GM23248 (cell line): ENCODE results near the gene MAP2. TPM values are rescaled to one million over a fixed set of nuclear protein-coding genes. Genes with fewer than 3 reads are reported as not detected.

Experiments used
- DNase-seq: peaks from one replicate; pipeline ENCODE4 v3.0.0-alpha.2; 2015
- H2AFZ ChIP-seq: fragments of 200-600 bp; sonication (generic); 2 replicates; pipeline ENCODE4 v1.6.1; 2016; ENCODE audit warnings: antibody characterized with exemption
- H3F3A ChIP-seq: fragments of 200-600 bp; sonication (generic); 2 replicates; pipeline ENCODE4 v1.6.1; 2016; ENCODE audit warnings: mild to moderate bottlenecking, antibody characterized with exemption, mixed run types; ENCODE audit not compliant: insufficient read depth
- H3K27ac ChIP-seq: fragments of 200-600 bp; sonication (generic); 2 replicates; pipeline ENCODE4 v1.5.1; 2016; ENCODE audit warnings: mild to moderate bottlenecking
- H3K27me3 ChIP-seq: fragments of 200-600 bp; sonication (generic); replicated peaks from 2 replicates; pipeline ENCODE4 v1.6.1; 2016; ENCODE audit warnings: mild to moderate bottlenecking; ENCODE audit not compliant: insufficient read depth
- H3K36me3 ChIP-seq: fragments of 200-600 bp; sonication (generic); 2 replicates; pipeline ENCODE4 v1.6.1; 2016; ENCODE audit warnings: low read depth, mild to moderate bottlenecking
- H3K4me1 ChIP-seq: fragments of 200-600 bp; sonication (generic); 2 replicates; pipeline ENCODE4 v1.6.1; 2016; ENCODE audit warnings: mild to moderate bottlenecking; ENCODE audit not compliant: insufficient read depth
- H3K4me2 ChIP-seq: fragments of 200-600 bp; sonication (generic); one replicate; pipeline ENCODE4 v1.6.1; 2016; ENCODE audit warnings: mild to moderate bottlenecking; ENCODE audit not compliant: unreplicated experiment
- H3K4me3 ChIP-seq: fragments of 200-600 bp; sonication (generic); 2 replicates; pipeline ENCODE4 v1.5.1; 2016; ENCODE audit warnings: mild to moderate bottlenecking
- H3K79me2 ChIP-seq: fragments of 200-600 bp; sonication (generic); 2 replicates; pipeline ENCODE4 v1.6.1; 2016; ENCODE audit warnings: mild to moderate bottlenecking; ENCODE audit not compliant: insufficient read depth
- H3K9ac ChIP-seq: fragments of 200-600 bp; sonication (generic); 2 replicates; pipeline ENCODE4 v1.6.1; 2016; ENCODE audit warnings: mild to moderate bottlenecking
- H3K9me2 ChIP-seq: fragments of 200-600 bp; sonication (generic); 2 replicates; pipeline ENCODE4 v1.6.1; 2016; ENCODE audit warnings: mixed run types, mild to moderate bottlenecking, moderate library complexity; ENCODE audit not compliant: insufficient read depth
- H3K9me3 ChIP-seq: fragments of 200-600 bp; sonication (generic); one replicate; pipeline ENCODE4 v1.6.1; 2017; ENCODE audit warnings: low read depth
- H4K20me1 ChIP-seq: fragments of 200-600 bp; sonication (generic); 2 replicates; pipeline ENCODE4 v1.6.0; 2016; ENCODE audit not compliant: insufficient read depth
- EZH2 ChIP-seq: fragments of 200-600 bp; sonication (generic); IDR thresholded peaks from 2 replicates; pipeline ENCODE4 v1.6.1; 2018; ENCODE audit warnings: antibody characterized with exemption, mild to moderate bottlenecking; ENCODE audit not compliant: insufficient read depth, poor library complexity, severe bottlenecking
- EZH2phosphoT487 ChIP-seq: fragments of 200-600 bp; sonication (generic); IDR thresholded peaks from 2 replicates; pipeline ENCODE4 v1.6.1; 2018; ENCODE audit warnings: antibody characterized with exemption, moderate library complexity, mild to moderate bottlenecking, low read depth; ENCODE audit not compliant: insufficient read depth
- WGBS, 2 experiments: methylation state at CpG; one replicate each; pipeline ENCODE4 v1.1.6; 2015 to 2017; ENCODE audit warnings: low lambda C conversion rate in 2 of 2, low coverage in 1 of 2; ENCODE audit errors: missing lambda C conversion rate in 2 of 2; 5-methylcytosine and 5-hydroxymethylcytosine counted together
- in situ Hi-C: fragments of 300-500 bp; cut with MboI; formaldehyde crosslinking; loops from 2 replicates; pipeline ENCODE4 v1.15.0; 2020
- polyA plus RNA-seq: library from polyadenylated mRNA; unstranded; fragments of >200 nt; fragmentation: Nextera tagmentation; extraction: Ambion mirVana; gene quantifications from 2 replicates; pipeline ENCODE4 v1.2.1, GENCODE V29; 2016
- total RNA-seq: library from RNA; depleted of rRNA; stranded (reverse); fragments of >200 nt; shearing (Covaris generic); gene quantifications from 2 replicates; pipeline ENCODE4 v1.2.3, GENCODE V29; 2014

The MAP2 gene
- total and polyA plus RNA-seq, 2 experiments from 2014 or later = 1.1 to 7.6 TPM

GRCh38 chr2:209614690-209615369, 191.0 kb downstream of the MAP2 start:
- DNase-seq = no peak
- H3K36me3 ChIP-seq = no peaks in the 10 kb centered on the region
- no peaks in the 10 kb centered on the region for H3K79me2 ChIP-seq
- H3K9me2 ChIP-seq = no peaks in the 10 kb centered on the region
- no peak overlapping the region for H2AFZ ChIP-seq
- H3K4me3 ChIP-seq = no peak overlapping the region
- no peak for TF ChIP-seq EZH2phosphoT487
- no peak for TF ChIP-seq EZH2
- in situ Hi-C loops = no loop called here
- no peak overlapping the region for H3K4me2 ChIP-seq
- H3K27ac ChIP-seq = no peak overlapping the region
- no peaks in the 10 kb centered on the region for H3K4me1 ChIP-seq
- no peaks in the 10 kb centered on the region for H3F3A ChIP-seq
- H3K9ac ChIP-seq = no peak overlapping the region
- H3K9me3 ChIP-seq = no peaks in the 10 kb centered on the region
- H3K27me3 ChIP-seq = no peaks in the 10 kb centered on the region
- no peaks in the 10 kb centered on the region for H4K20me1 ChIP-seq
- WGBS, 2 experiments = 29 to 37% methylated on average over 6 of the region's 6 CpGs

GRCh38 chr2:209619782-209620181, 195.9 kb downstream of the MAP2 start:
- Histone ChIP-seq H3K9me2 (no peaks in the 10 kb centered on the region), H3F3A (no peaks in the 10 kb centered on the region), H4K20me1 (no peaks in the 10 kb centered on the region), H2AFZ (no peak overlapping the region), H3K9ac (no peak overlapping the region), H3K36me3 (no peaks in the 10 kb centered on the region), H3K27me3 (no peaks in the 10 kb centered on the region), H3K4me3 (no peak overlapping the region), H3K27ac (no peak overlapping the region), H3K4me2 (no peak overlapping the region), H3K79me2 (no peaks in the 10 kb centered on the region), H3K4me1 (no peaks in the 10 kb centered on the region), H3K9me3 (no peaks in the 10 kb centered on the region)
- DNase-seq = no peak
- no peak for TF ChIP-seq EZH2
- no peak for TF ChIP-seq EZH2phosphoT487
- in situ Hi-C loops = no loop called here

GRCh38 chr2:209624192-209624938, 200.5 kb downstream of the MAP2 start:
- Histone ChIP-seq H3K27me3 (no peaks in the 10 kb centered on the region), H4K20me1 (no peaks in the 10 kb centered on the region), H2AFZ (no peak overlapping the region), H3K9ac (no peak overlapping the region), H3K36me3 (no peaks in the 10 kb centered on the region), H3K4me1 (peaks cover 7% of the 10 kb centered on the region), H3K9me2 (no peaks in the 10 kb centered on the region), H3K4me2 (no peak overlapping the region), H3K4me3 (no peak overlapping the region), H3K9me3 (no peaks in the 10 kb centered on the region), H3K79me2 (no peaks in the 10 kb centered on the region), H3K27ac (no peak overlapping the region), H3F3A (0 out of 2 replicates have a peak, but pooled peaks cover 4% of the 10 kb centered on the region)
- in situ Hi-C loops = no loop called here
- 50 to 61% methylated on average over 4 of the region's 4 CpGs for WGBS, 2 experiments
- no peak for DNase-seq
- no peak for TF ChIP-seq EZH2phosphoT487
- TF ChIP-seq EZH2 = no peak

GRCh38 chr2:209629597-209629996, 205.8 kb downstream of the MAP2 start:
- Histone ChIP-seq H3K4me2 (peak overlapping the region; percentile 60), H3K27me3 (no peaks in the 10 kb centered on the region), H3K4me3 (no peak overlapping the region), H3K9me2 (no peaks in the 10 kb centered on the region), H3K9me3 (no peaks in the 10 kb centered on the region), H3K9ac (no peak overlapping the region), H3K27ac (no peak overlapping the region), H2AFZ (no peak overlapping the region), H3K36me3 (no peaks in the 10 kb centered on the region), H3F3A (0 out of 2 replicates have a peak, but pooled peaks cover 10% of the 10 kb centered on the region), H4K20me1 (no peaks in the 10 kb centered on the region), H3K4me1 (peaks cover 15% of the 10 kb centered on the region), H3K79me2 (no peaks in the 10 kb centered on the region)
- DNase-seq = peak; percentile 83
- TF ChIP-seq EZH2 (no peak), EZH2phosphoT487 (no peak)
- in situ Hi-C loops = no loop called here

GRCh38 chr2:209633911-209634310, 210.1 kb downstream of the MAP2 start:
- no peak for TF ChIP-seq EZH2phosphoT487
- no peak for TF ChIP-seq EZH2
- H3K4me1 ChIP-seq = peaks cover 27% of the 10 kb centered on the region
- no peaks in the 10 kb centered on the region for H3K36me3 ChIP-seq
- H3K9me3 ChIP-seq = no peaks in the 10 kb centered on the region
- no peak overlapping the region for H3K9ac ChIP-seq
- no peak overlapping the region for H3K27ac ChIP-seq
- no peak for DNase-seq
- no peak overlapping the region for H3K4me2 ChIP-seq
- H4K20me1 ChIP-seq = no peaks in the 10 kb centered on the region
- no peaks in the 10 kb centered on the region for H3K79me2 ChIP-seq
- 35 to 50% methylated on average over 2 of the region's 2 CpGs for WGBS, 2 experiments
- no peaks in the 10 kb centered on the region for H3K27me3 ChIP-seq
- in situ Hi-C loops = no loop called here
- H3K9me2 ChIP-seq = no peaks in the 10 kb centered on the region
- no peak overlapping the region for H3K4me3 ChIP-seq
- peaks cover 22% of the 10 kb centered on the region for H3F3A ChIP-seq
- no peak overlapping the region for H2AFZ ChIP-seq
